ENCODE results near the gene EBI3.

DNA sequence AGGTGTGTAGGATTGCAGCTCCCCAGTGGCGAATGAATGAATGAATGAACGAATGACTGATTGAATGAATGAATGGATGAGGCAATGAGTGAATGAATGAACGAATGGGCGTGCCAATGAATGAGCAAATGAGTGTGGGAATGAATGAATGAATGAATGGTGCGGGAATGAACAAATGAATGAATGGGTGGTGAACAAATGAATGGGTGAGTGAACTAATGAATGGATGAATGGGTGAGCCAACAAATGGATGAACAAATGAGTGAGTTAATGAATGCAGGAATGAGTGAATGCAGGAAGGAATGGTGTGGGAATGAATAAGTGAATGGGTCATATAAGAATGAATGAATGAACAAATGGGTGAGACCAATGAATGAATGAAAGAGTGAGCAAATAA, 32.1 kb upstream of the EBI3 start:
- TF ChIP-seq POLR2A (IDR thresholded peaks at IDR 0.05), result no peak
- TF ChIP-seq, protein P1, sequence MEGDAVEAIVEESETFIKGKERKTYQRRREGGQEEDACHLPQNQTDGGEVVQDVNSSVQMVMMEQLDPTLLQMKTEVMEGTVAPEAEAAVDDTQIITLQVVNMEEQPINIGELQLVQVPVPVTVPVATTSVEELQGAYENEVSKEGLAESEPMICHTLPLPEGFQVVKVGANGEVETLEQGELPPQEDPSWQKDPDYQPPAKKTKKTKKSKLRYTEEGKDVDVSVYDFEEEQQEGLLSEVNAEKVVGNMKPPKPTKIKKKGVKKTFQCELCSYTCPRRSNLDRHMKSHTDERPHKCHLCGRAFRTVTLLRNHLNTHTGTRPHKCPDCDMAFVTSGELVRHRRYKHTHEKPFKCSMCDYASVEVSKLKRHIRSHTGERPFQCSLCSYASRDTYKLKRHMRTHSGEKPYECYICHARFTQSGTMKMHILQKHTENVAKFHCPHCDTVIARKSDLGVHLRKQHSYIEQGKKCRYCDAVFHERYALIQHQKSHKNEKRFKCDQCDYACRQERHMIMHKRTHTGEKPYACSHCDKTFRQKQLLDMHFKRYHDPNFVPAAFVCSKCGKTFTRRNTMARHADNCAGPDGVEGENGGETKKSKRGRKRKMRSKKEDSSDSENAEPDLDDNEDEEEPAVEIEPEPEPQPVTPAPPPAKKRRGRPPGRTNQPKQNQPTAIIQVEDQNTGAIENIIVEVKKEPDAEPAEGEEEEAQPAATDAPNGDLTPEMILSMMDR (IDR thresholded peaks at IDR 0.05), result no peak

All from right lobe of liver (tissue), 4 donors.